ENCODE results near the gene DIS3L. TPM values are rescaled to one million over a fixed set of nuclear protein-coding genes. Genes with fewer than 3 reads are reported as not detected.

The DIS3L gene
- total and polyA plus RNA-seq, 2 of the 13 experiments (the other 11 are each of a cell fraction or from before 2014, with no cell fraction given), result 21.0 to 50.5 TPM

DNA sequence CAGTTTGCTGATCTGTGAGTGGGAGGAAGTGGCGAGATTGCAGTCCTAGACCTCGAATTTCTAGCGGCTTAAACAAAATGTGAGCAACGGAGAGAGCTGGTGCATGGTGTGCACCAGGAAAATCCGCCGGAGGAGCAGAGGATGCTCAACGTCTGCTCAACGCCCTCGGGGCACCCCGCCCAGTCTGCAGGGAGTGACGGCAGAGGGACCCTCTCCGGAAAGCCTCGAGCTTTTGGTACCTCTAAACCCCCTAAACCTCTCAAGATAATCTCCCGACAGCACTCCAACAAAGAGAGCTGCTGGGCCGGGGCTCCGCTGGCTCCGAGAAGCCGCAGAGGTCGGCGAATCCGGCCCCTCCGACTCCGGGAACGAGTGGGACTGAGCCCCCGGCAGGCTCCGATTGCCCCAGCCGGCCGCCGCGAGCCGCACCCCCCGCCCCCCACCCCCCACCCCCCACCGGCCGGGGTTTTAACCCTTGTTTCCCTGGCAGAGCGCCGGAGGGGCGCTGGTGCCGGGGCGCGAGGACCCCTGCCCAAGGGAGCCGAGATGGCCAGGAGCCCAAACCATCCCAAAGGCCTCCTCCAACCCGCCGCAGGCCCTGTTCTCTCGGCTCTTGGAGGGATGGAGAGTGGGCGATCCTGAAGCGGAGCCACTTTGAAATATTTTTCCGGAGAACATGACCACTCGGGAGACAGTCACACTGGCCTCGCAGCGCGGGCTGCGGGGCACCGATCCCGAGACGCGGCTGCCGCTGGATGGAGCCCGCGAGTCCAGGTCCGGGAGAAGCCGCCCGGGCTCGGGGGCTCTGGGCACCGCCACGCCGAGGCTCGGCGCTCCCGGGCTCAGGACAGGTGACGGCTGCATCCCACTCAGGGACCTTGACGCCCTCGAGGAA is 41.3 kb upstream of the DIS3L start (continued):
- TF ChIP-seq, protein P1, sequence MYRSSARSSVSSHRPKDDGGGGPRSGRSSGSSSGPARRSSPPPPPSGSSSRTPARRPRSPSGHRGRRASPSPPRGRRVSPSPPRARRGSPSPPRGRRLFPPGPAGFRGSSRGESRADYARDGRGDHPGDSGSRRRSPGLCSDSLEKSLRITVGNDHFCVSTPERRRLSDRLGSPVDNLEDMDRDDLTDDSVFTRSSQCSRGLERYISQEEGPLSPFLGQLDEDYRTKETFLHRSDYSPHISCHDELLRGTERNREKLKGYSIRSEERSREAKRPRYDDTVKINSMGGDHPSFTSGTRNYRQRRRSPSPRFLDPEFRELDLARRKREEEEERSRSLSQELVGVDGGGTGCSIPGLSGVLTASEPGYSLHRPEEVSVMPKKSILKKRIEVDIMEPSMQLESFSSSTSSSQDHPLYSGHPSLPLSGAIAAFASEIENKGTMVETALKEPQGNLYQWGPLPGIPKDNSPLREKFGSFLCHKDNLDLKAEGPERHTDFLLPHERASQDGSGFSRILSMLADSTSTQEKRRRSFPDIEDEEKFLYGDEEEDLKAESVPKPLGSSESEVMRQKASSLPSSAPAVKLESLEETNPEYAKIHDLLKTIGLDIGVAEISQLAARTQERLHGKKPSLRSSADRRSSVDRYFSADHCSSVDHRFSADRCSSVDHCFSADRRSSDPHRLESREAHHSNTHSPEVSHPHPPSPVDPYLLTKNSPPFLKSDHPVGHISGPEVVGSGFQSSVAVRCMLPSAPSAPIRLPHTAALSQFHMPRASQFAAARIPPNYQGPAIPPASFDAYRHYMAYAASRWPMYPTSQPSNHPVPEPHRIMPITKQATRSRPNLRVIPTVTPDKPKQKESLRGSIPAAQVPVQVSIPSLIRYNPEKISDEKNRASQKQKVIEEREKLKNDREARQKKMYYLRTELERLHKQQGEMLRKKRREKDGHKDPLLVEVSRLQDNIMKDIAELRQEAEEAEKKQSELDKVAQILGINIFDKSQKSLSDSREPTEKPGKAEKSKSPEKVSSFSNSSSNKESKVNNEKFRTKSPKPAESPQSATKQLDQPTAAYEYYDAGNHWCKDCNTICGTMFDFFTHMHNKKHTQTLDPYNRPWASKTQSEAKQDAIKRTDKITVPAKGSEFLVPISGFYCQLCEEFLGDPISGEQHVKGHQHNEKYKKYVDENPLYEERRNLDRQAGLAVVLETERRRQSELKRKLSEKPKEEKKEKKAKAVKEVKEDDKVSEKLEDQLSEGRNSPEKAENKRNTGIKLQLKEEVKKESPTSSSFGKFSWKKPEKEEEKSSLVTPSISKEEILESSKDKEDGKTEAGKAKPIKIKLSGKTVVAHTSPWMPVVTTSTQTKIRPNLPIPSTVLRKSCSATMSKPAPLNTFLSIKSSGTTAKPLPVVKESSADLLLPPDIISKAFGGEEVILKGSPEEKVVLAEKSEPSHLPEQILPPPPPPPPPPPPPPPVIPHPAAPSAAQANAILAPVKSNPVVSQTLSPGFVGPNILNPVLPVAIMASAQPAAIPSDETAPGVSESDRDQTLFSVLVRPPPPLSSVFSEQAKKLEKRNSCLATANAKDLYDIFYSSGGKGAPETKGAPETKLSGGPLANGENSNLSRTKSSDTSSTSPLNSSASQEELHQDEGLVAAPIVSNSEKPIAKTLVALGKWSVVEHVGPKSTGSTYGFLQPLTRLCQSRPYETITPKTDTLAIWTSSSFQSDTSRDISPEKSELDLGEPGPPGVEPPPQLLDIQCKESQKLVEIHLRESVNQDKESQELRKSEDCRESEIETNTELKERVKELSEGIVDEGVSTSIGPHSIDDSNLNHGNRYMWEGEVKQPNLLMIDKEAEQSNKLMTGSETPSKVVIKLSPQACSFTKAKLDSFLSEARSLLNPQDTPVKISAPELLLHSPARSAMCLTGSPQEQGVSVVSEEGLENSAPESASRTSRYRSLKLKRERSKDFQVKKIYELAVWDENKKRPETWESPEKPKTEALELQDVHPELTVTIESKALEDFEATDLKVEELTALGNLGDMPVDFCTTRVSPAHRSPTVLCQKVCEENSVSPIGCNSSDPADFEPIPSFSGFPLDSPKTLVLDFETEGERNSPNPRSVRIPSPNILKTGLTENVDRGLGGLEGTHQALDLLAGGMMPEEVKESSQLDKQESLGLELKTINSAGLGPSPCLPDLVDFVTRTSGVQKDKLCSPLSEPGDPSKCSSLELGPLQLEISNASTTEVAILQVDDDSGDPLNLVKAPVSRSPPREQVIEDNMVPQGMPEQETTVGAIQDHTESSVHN (CRISPR knock-in tag; IDR thresholded peaks at IDR 0.05), result no peak

All from HepG2 (cell line).